ENCODE data around the gene NLGN4X.

GRCh38 chrX:6049132-6049531 is 179.5 kb downstream of the NLGN4X start:
- no peak for TF ChIP-seq CTCF (IDR thresholded peaks at IDR 0.05; ENCODE audit: insufficient read depth, low read length, poor library complexity, severe bottlenecking)
- TF ChIP-seq EZH2phosphoT487 (conservative IDR thresholded peaks at IDR 0.05; ENCODE audit: low read length) = no peak

All from SU-DHL-6 (cell line).